ENCODE measurements around the gene TTC21B.

TTC21B gene

DNA sequence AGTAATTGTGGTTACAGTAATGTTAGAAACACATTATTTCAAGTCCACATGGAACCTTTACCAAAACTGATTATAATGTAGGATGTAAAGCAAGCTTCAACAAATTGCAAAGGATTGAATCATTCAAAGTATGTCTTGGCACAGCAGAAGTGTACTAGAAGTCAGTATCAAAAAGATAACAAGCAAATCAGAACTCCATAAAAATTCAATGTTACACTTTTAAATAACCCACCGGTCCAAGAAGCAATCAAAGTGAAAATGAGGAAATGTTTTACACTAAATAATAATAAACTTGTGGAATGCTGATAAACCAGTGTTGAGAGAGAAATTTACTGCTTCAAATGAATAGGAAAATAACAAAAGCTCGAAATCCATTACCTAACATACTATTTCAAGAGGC lies 47.7 kb downstream of the TTC21B start:
- DNase-seq (ENCODE audit: low read depth) = no peak
- TF ChIP-seq CTCF (IDR thresholded peaks at IDR 0.05; ENCODE audit: control insufficient read depth, extremely low read depth, insufficient read depth) = no peak
- no peak overlapping the region for H3K4me3 ChIP-seq (ENCODE audit: low read depth, low read length)

GRCh38 chr2:165905269-165905668 lies 48.3 kb downstream of the TTC21B start:
- DNase-seq (ENCODE audit: low read depth) = no peak
- H3K4me3 ChIP-seq (ENCODE audit: low read depth, low read length) = no peak overlapping the region
- no peak for TF ChIP-seq CTCF (IDR thresholded peaks at IDR 0.05; ENCODE audit: control insufficient read depth, extremely low read depth, insufficient read depth)

- no peak overlapping the region for H3K4me3 ChIP-seq (ENCODE audit: low read depth, low read length)
- no peak for TF ChIP-seq CTCF (IDR thresholded peaks at IDR 0.05; ENCODE audit: control insufficient read depth, extremely low read depth, insufficient read depth)
- DNase-seq (ENCODE audit: low read depth) = no peak
Observed at GRCh38 chr2:165904432-165904831, 49.1 kb downstream of the TTC21B start.

DNA sequence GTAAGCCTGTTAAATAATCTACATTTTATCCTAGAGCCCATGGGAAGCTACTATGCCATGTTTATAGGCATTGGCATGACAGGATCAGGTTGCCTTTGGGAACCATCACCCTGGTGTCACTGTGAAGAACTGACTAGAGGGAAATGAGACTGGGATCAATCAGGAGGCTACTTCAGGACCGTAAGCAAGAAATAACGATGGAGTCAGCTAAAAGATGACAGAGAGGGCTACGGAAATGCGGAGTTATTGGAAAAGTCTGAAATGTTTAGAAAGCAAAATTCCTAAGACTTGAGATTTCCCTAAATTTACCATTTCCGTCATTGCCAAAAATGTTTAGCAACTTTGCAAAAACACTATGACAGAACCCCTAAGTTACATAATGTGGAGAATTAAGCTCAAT lies 50.2 kb downstream of the TTC21B start:
- TF ChIP-seq CTCF (IDR thresholded peaks at IDR 0.05; ENCODE audit: control insufficient read depth, extremely low read depth, insufficient read depth) = no peak
- no peak overlapping the region for H3K4me3 ChIP-seq (ENCODE audit: low read depth, low read length)
- DNase-seq (ENCODE audit: low read depth) = no peak

DNA sequence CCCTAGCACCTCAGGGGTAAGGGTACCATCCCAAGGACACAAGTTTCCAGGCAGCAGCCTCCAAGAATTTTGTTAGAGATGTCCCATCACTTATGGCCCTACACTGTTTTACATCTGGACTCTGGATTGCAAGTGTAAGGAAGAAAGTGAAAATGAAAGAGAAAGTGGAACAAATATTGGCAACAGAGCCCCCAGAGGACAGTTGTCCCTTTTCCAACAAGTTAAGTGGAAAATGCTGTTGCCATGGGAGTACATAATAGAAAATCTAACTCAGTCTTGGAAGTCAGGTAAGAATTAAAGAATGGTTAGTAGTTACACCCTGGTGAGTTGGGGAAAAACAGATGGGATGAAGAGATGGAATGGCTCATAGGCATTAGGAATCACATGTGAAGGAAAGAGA lies 50.6 kb downstream of the TTC21B start:
- no peak for TF ChIP-seq CTCF (IDR thresholded peaks at IDR 0.05; ENCODE audit: control insufficient read depth, extremely low read depth, insufficient read depth)
- H3K4me3 ChIP-seq (ENCODE audit: low read depth, low read length) = no peak overlapping the region
- DNase-seq (ENCODE audit: low read depth) = no peak

DNA sequence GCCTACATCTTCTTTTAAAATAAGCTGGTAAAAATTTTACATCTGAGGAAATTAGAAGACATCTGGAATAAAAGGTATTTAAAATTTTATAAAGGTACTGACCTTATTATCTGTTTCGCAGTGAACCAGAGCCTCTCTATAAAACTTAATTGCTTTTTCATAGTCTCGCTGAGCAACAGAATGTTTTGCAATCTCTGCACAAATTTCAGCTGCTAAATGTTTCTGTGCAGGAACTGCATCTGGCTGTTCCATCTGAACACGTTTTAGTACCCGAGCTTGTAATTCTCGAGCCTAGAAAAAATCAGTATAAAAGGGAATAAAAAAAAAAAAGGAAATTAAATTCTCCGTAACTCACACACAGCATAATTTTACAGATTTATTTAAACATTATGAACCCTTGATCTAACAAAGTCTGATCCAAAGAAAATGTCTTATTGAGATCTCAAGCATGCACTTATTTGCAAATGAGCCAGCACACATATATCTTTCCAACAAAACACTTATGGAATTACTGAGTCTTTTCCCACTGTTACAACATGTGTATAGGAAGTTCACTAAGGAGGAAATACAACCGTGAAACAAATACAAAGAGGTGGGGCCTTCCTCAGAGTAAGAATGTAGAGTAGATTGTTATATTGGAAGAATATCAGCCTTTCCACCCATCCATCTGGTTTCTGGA lies 51.8 kb downstream of the TTC21B start:
- DNase-seq (ENCODE audit: low read depth) = peak; percentile 55
- no peak for TF ChIP-seq CTCF (IDR thresholded peaks at IDR 0.05; ENCODE audit: control insufficient read depth, extremely low read depth, insufficient read depth)
- no peak overlapping the region for H3K4me3 ChIP-seq (ENCODE audit: low read depth, low read length)

DNA sequence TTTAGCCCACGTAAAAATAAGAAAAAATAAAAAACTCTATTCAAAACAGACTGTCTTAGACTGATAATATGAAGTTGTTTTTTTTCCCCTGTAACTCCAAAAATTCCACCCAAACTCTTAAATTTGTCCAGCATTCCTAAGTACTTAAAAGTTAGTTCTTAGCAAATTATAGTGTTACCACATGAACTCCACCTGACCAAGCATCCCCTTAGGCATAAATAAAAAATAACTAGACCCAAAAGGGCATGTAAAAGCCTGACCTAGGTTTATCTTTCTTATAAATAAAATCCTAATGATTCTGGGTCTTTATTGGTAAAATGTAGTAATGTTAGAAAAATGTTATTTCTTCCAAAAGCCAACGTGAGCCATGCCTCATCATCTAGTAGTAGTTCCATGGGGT lies 54.3 kb downstream of the TTC21B start:
- DNase-seq (ENCODE audit: low read depth) = no peak
- no peak for TF ChIP-seq CTCF (IDR thresholded peaks at IDR 0.05; ENCODE audit: control insufficient read depth, extremely low read depth, insufficient read depth)
- H3K4me3 ChIP-seq (ENCODE audit: low read depth, low read length) = no peak overlapping the region

Data from LNCaP clone FGC (cell line).